ENCODE measurements around the gene CA10.

Gene CA10

DNA sequence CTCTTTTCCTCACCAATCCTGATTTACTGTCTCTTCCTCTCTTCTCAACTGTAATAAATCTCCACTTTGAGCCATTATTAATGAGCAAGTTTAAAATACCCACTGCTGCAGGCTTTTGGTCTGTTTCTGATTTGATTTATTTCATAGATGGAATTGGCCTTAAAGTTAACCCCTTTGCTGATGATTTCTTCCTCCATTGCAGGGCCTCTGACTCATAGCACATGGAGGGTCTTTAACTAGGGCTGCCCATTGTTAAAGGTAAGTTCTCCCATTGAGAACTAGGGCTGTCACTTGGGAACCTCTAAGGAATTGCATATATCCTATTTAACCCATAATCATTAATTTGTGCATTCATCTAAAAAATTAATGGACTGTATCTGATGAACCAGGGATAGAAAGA, 221.2 kb downstream of the CA10 start:
- Histone ChIP-seq H3K27ac (no peak overlapping the region), H3K4me2 (no peak overlapping the region), H2AFZ (ENCODE audit: low read depth) (no peak overlapping the region), H3K27me3 (ENCODE audit: insufficient read depth, low read depth) (no peaks in the 10 kb centered on the region), H4K20me1 (ENCODE audit: insufficient read depth) (no peaks in the 10 kb centered on the region), H3K79me2 (ENCODE audit: insufficient read depth, low read depth) (no peaks in the 10 kb centered on the region), H3K36me3 (ENCODE audit: insufficient read depth) (no peaks in the 10 kb centered on the region), H3K4me1 (ENCODE audit: low read depth, poor library complexity, severe bottlenecking) (no peaks in the 10 kb centered on the region), H3K4me3 (IDR thresholded peaks at IDR 0.05; ENCODE audit: insufficient read depth, low read depth, low read length) (no peak overlapping the region), H3K9ac (no peak overlapping the region)
- TF ChIP-seq, protein P1, sequence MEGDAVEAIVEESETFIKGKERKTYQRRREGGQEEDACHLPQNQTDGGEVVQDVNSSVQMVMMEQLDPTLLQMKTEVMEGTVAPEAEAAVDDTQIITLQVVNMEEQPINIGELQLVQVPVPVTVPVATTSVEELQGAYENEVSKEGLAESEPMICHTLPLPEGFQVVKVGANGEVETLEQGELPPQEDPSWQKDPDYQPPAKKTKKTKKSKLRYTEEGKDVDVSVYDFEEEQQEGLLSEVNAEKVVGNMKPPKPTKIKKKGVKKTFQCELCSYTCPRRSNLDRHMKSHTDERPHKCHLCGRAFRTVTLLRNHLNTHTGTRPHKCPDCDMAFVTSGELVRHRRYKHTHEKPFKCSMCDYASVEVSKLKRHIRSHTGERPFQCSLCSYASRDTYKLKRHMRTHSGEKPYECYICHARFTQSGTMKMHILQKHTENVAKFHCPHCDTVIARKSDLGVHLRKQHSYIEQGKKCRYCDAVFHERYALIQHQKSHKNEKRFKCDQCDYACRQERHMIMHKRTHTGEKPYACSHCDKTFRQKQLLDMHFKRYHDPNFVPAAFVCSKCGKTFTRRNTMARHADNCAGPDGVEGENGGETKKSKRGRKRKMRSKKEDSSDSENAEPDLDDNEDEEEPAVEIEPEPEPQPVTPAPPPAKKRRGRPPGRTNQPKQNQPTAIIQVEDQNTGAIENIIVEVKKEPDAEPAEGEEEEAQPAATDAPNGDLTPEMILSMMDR (conservative IDR thresholded peaks at IDR 0.05; ENCODE audit: low read depth, low read length), result no peak

DNA sequence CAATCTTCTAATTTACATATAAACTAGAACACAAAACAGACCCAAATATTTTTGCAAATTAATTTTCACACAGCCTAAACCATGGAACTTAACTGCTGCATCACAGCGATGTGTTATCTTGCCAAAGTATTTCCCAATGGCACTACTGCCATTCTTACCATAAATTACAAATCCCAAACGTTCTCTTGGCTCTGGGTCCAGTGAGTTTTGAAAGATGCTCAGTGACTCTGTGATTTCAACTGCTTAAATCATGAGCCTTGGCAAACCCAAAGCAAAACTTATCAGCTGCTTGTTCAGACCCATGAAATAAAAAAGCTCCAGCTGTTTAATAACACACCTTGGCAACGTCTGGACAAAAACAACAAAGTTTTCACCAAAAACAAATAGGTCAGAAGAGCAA, 223.0 kb downstream of the CA10 start:
- H3K4me2 ChIP-seq, result no peak overlapping the region
- TF ChIP-seq, protein P1 (conservative IDR thresholded peaks at IDR 0.05; ENCODE audit: low read depth, low read length), result no peak

DNA sequence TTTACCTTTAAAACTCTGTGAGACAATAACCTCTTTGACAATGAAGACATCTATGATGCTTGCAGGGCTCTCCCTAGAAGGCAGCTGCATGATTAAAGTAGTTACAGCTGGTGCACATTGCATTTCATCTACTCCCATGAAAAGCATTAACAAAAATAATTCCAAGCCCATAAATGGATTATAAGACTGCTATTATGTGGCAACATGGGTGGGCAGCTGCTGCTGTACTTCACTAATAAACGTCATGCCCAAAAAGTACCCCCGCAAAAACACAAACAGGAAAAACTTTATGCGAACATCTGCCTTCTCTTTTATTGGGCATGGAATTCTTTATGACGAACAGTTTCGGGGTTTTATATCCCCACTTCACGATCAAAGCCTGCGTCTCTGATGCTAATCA, 224.9 kb downstream of the CA10 start:
- Histone ChIP-seq H2AFZ (ENCODE audit: low read depth) (no peak overlapping the region), H3K27me3 (ENCODE audit: insufficient read depth, low read depth) (no peaks in the 10 kb centered on the region), H3K4me2 (no peak overlapping the region), H3K4me1 (ENCODE audit: low read depth, poor library complexity, severe bottlenecking) (no peaks in the 10 kb centered on the region), H3K9ac (no peak overlapping the region), H3K36me3 (ENCODE audit: insufficient read depth) (no peaks in the 10 kb centered on the region), H3K79me2 (ENCODE audit: insufficient read depth, low read depth) (no peaks in the 10 kb centered on the region), H3K4me3 (IDR thresholded peaks at IDR 0.05; ENCODE audit: insufficient read depth, low read depth, low read length) (no peak overlapping the region), H4K20me1 (ENCODE audit: insufficient read depth) (no peaks in the 10 kb centered on the region), H3K27ac (no peak overlapping the region)
- TF ChIP-seq, protein P1 (conservative IDR thresholded peaks at IDR 0.05; ENCODE audit: low read depth, low read length), result no peak

More for the DNA sequence above, 223.0 kb downstream of the CA10 start:
- no peaks in the 10 kb centered on the region for H3K79me2 ChIP-seq (ENCODE audit: insufficient read depth, low read depth)
- no peaks in the 10 kb centered on the region for H4K20me1 ChIP-seq (ENCODE audit: insufficient read depth)
- no peaks in the 10 kb centered on the region for H3K4me1 ChIP-seq (ENCODE audit: low read depth, poor library complexity, severe bottlenecking)
- no peaks in the 10 kb centered on the region for H3K27me3 ChIP-seq (ENCODE audit: insufficient read depth, low read depth)
- no peak overlapping the region for H3K9ac ChIP-seq
- H2AFZ ChIP-seq (ENCODE audit: low read depth), result no peak overlapping the region
- no peak overlapping the region for H3K27ac ChIP-seq
- H3K36me3 ChIP-seq (ENCODE audit: insufficient read depth), result no peaks in the 10 kb centered on the region
- no peak overlapping the region for H3K4me3 ChIP-seq (IDR thresholded peaks at IDR 0.05; ENCODE audit: insufficient read depth, low read depth, low read length)

DNA sequence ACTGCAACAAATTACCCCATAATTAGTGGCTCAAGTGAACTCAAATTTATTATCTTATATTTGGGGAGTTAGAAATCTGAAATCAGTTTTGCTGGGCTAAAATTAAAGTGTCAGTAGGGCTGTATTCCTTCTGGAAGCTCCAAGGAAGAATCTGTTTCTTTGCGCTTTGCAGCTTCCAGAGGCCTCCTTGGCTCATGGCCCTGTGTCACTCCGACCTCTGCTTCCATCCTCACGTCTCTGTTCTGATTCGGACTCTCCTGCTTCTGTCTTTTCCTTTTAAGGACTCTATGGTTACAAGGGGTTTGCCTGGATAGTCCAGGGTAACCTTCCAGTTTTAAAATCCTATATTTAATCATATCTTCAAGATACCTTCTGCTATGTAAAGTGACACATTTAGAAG, 232.1 kb downstream of the CA10 start:
- TF ChIP-seq, protein P1 (conservative IDR thresholded peaks at IDR 0.05; ENCODE audit: low read depth, low read length), result no peak
- no peaks in the 10 kb centered on the region for H3K36me3 ChIP-seq (ENCODE audit: insufficient read depth)

More for the DNA sequence above, 232.1 kb downstream of the CA10 start:
- no peaks in the 10 kb centered on the region for H3K79me2 ChIP-seq (ENCODE audit: insufficient read depth, low read depth)
- no peaks in the 10 kb centered on the region for H3K4me1 ChIP-seq (ENCODE audit: low read depth, poor library complexity, severe bottlenecking)
- H3K4me2 ChIP-seq, result no peak overlapping the region
- H4K20me1 ChIP-seq (ENCODE audit: insufficient read depth), result no peaks in the 10 kb centered on the region
- H3K27ac ChIP-seq, result no peak overlapping the region
- H2AFZ ChIP-seq (ENCODE audit: low read depth), result no peak overlapping the region
- H3K9ac ChIP-seq, result no peak overlapping the region
- no peaks in the 10 kb centered on the region for H3K27me3 ChIP-seq (ENCODE audit: insufficient read depth, low read depth)
- no peak overlapping the region for H3K4me3 ChIP-seq (IDR thresholded peaks at IDR 0.05; ENCODE audit: insufficient read depth, low read depth, low read length)
